GM12874 (cell line): ENCODE data around the gene RANBP1.
A peak's percentile ranks its signal among the peaks of the same experiment; 100 is the strongest.

ENCODE experiments used
- CTCF ChIP-seq: IDR thresholded peaks from 2 replicates; pipeline ENCODE4 v1.5.1; 2011; ENCODE audit warnings: low read depth, mild to moderate bottlenecking, control low read depth, low read length, moderate library complexity; ENCODE audit not compliant: insufficient read depth

Gene RANBP1

GRCh38 chr22:20080445-20080775 is 35.5 kb upstream of the RANBP1 start:
- no peak for TF ChIP-seq CTCF

GRCh38 chr22:20080776-20081654 is 34.9 kb upstream of the RANBP1 start:
- no peak for TF ChIP-seq CTCF

- no peak for TF ChIP-seq CTCF
Observed at GRCh38 chr22:20083157-20083890, 32.6 kb upstream of the RANBP1 start.

GRCh38 chr22:20083891-20084546 is 31.9 kb upstream of the RANBP1 start:
- no peak for TF ChIP-seq CTCF

- TF ChIP-seq CTCF = peak; percentile 49
Observed at GRCh38 chr22:20084547-20085413, 31.1 kb upstream of the RANBP1 start.

GRCh38 chr22:20085651-20086050 is 30.3 kb upstream of the RANBP1 start:
- no peak for TF ChIP-seq CTCF
